ENCODE data around the gene GAPDH. TPM values are rescaled to one million over a fixed set of nuclear protein-coding genes. Genes with fewer than 3 reads are reported as not detected.
"Not testable (repeated sequence)": the region's sequence is repeated elsewhere in the genome, so short reads cannot be mapped to it uniquely, and the experiment has no call there.

The GAPDH gene
- total RNA-seq, result 1,000 to 10,000 TPM; 1,653 to 2,501 (median 2,098) TPM
- polyA plus RNA-seq, result 1,000 to 10,000 TPM; 2,564 to 3,219 (median 3,101) TPM

DNA sequence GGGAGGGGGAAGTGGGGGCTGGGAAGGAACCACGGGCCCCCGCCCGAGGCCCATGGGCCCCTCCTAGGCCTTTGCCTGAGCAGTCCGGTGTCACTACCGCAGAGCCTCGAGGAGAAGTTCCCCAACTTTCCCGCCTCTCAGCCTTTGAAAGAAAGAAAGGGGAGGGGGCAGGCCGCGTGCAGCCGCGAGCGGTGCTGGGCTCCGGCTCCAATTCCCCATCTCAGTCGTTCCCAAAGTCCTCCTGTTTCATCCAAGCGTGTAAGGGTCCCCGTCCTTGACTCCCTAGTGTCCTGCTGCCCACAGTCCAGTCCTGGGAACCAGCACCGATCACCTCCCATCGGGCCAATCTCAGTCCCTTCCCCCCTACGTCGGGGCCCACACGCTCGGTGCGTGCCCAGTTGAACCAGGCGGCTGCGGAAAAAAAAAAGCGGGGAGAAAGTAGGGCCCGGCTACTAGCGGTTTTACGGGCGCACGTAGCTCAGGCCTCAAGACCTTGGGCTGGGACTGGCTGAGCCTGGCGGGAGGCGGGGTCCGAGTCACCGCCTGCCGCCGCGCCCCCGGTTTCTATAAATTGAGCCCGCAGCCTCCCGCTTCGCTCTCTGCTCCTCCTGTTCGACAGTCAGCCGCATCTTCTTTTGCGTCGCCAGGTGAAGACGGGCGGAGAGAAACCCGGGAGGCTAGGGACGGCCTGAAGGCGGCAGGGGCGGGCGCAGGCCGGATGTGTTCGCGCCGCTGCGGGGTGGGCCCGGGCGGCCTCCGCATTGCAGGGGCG lies at the start of gene GAPDH:
Gene GAPDH (plus strand): TSS at position 595 of the 772 bp plus-strand sequence. CDS start 316 bp downstream, outside the sequence.
- H3K27ac ChIP-seq, result peak within 1 kb of the TSS; percentile 97 to 98 (median 98)
- 0 to 1% methylated on average over 62 of the region's 62 CpGs for WGBS, 2 donors
- H3K4me3 ChIP-seq, result peak within 1 kb of the TSS; percentile 76 to 91 (median 88)

GRCh38 chr12:6488240-6488639 lies 46.1 kb upstream of the GAPDH start:
- WGBS, 2 donors, result 93 to 97% methylated on average over 1 of the region's 1 CpG
- intact Hi-C loops (cut with DNase I), result no loop called here
- TF ChIP-seq EP300 (IDR thresholded peaks at IDR 0.05) (no peak), POLR2AphosphoS5 (IDR thresholded peaks at IDR 0.05) (no peak), CTCF (IDR thresholded peaks at IDR 0.05) (no peak), POLR2A (IDR thresholded peaks at IDR 0.05) (no peak)
- no peaks in the 10 kb centered on the region for H3K9me3 ChIP-seq
- H3K36me3 ChIP-seq, result peaks cover 0 to 10% (median 0%) of the 10 kb centered on the region in 4 donors
- DNase-seq, result no peak
- H3K4me3 ChIP-seq, result no peak overlapping the region
- H3K27me3 ChIP-seq, result no peaks in the 10 kb centered on the region
- H3K4me1 ChIP-seq, result peaks cover 0 to 12% (median 5%) of the 10 kb centered on the region in 4 donors
- H3K27ac ChIP-seq, result no peak overlapping the region

More for the DNA sequence above, at the start of gene GAPDH:
- intact Hi-C loops (cut with DNase I), result loop anchor here (1.0 to 2.0 kb wide), 3 partner anchors 21 to 207 kb away; partner anchors contain the start of gene MRPL51
- H3K4me1 ChIP-seq, result peaks cover 0 to 60% (median 47%) of the 10 kb centered on the region in 4 donors
- peak; percentile 97 for DNase-seq
- peaks cover 21 to 52% (median 43%) of the 10 kb centered on the region in 4 donors for H3K36me3 ChIP-seq
- no peak for TF ChIP-seq CTCF (IDR thresholded peaks at IDR 0.05)
- peak; percentile 99 to 100 (median 100) for TF ChIP-seq POLR2AphosphoS5 (IDR thresholded peaks at IDR 0.05)
- TF ChIP-seq POLR2A (IDR thresholded peaks at IDR 0.05), result peak; percentile 96 to 98
- peak in 1 of 4 donors; percentile 21 for TF ChIP-seq EP300 (IDR thresholded peaks at IDR 0.05)
- no peaks in the 10 kb centered on the region for H3K27me3 ChIP-seq
- no peaks in the 10 kb centered on the region for H3K9me3 ChIP-seq

DNA sequence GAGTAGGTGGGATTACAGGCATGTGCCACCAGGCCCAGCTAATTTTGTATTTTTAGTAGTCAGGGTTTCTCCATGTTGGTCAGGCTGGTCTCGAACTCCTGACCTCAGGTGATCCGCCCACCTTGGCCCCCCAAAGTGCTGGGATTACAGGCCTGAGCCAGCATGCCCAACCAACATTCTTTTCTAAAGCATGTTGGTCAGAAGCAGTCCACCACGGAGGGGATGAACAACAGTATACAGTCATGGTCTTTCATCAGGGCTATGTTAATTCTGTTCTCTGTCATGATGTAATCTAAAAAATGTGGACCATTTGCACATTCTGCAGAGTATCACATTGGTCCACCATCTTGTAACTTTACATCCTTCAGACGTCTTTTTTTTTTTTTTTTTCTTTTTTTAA lies 44.9 kb upstream of the GAPDH start:
- no peaks in the 10 kb centered on the region for H3K9me3 ChIP-seq
- no peak for DNase-seq
- no peak overlapping the region for H3K4me3 ChIP-seq
- no peak overlapping the region for H3K27ac ChIP-seq
- 71 to 79% methylated on average over 4 of the region's 4 CpGs for WGBS, 2 donors
- intact Hi-C loops (cut with DNase I), result no loop called here
- H3K4me1 ChIP-seq, result peaks cover 0 to 15% (median 9%) of the 10 kb centered on the region in 4 donors
- no peaks in the 10 kb centered on the region for H3K27me3 ChIP-seq
- TF ChIP-seq POLR2A (IDR thresholded peaks at IDR 0.05) (no peak), CTCF (IDR thresholded peaks at IDR 0.05) (no peak), POLR2AphosphoS5 (IDR thresholded peaks at IDR 0.05) (no peak), EP300 (IDR thresholded peaks at IDR 0.05) (no peak)
- peaks cover 0 to 10% (median 0%) of the 10 kb centered on the region in 4 donors for H3K36me3 ChIP-seq

DNA sequence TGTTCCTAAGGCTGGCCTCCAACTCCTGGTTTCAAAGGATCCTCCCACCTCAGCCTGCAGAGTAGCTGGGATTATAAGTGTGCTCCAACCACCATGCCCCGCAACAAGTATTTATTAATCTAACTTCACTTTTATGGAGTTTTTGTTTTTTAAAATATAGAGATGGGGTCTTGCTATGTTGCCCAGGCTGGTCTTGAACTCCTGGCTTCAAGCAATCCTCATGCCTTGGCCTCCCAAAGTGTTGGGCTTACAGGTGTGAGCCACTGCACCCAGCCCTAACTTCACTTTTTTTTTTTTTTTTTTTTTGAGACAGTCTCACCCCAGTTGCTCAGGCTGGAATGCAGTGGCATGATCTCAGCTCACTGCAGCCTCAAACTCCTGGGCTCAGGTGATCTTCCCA lies 43.6 kb upstream of the GAPDH start:
- DNase-seq, H3K4me3 ChIP-seq, H3K9me3 ChIP-seq, H3K27ac ChIP-seq, H3K27me3 ChIP-seq: not testable (repeated sequence)
- Histone ChIP-seq H3K4me1 (peaks cover 0 to 27% (median 20%) of the 10 kb centered on the region in 4 donors), H3K36me3 (peaks cover 0 to 10% (median 0%) of the 10 kb centered on the region in 4 donors)
- intact Hi-C loops (cut with DNase I), result loop anchor here (5.0 kb wide), 1 partner anchor 62 kb away; no protein-coding TSS in a partner anchor
- 98 to 100% methylated on average over 1 of the region's 1 CpG for WGBS, 2 donors

DNA sequence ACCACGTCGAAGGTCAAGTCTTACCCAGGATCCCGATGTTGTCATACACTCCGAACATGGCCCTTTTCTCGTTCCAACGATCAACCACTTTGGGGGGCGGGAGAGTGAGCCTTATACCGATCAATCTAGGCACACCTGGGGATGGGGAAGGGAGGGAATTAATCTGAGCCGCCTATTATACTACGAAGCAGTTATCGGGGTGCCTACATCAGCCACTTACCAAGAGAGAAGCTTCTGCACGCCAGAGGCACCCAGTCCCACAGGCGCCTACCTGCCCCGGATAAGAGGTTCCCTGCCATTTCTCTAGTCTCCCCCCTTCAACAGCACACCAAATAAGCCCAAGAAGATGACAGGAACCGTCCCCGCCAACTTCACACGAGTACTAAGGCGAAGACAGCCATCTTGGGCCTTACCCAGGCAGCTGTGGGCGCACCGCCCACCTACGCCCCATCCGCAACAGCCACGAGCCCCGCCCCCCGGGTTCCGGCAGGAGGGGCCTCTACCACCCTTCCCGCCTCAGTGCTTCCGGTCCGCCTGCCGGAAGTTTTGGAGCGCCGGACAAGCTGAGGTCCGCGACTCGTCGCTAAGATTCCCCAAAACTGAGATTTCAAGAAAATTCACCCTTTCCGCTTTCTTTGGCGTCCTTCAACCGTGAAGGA lies 41.4 kb upstream of the GAPDH start, which contains the start of gene MRPL51:
Gene MRPL51 (minus strand): TSS at position 425 of the 659 bp plus-strand sequence. CDS start 126 bp downstream, at position 299.
- Histone ChIP-seq H3K4me3 (peak within 1 kb of the TSS; percentile 60 to 79 (median 70)), H3K27me3 (no peaks in the 10 kb centered on the region), H3K36me3 (peaks cover 0 to 25% (median 0%) of the 10 kb centered on the region in 4 donors), H3K27ac (peak within 1 kb of the TSS; percentile 94 to 97 (median 96)), H3K4me1 (peaks cover 0 to 27% (median 20%) of the 10 kb centered on the region in 4 donors), H3K9me3 (no peaks in the 10 kb centered on the region)
- WGBS, 2 donors, result 1% methylated on average over 39 of the region's 39 CpGs
- intact Hi-C loops (cut with DNase I), result loop anchor here (1.0 to 5.0 kb wide), 3 partner anchors 23 to 59 kb away; partner anchors contain the start of genes GAPDH and VAMP1
- TF ChIP-seq POLR2AphosphoS5 (IDR thresholded peaks at IDR 0.05), result peak; percentile 86 to 98 (median 92)
- TF ChIP-seq CTCF (IDR thresholded peaks at IDR 0.05), result no peak
- TF ChIP-seq POLR2A (IDR thresholded peaks at IDR 0.05), result peak; percentile 89
- peak in 1 of 4 donors; percentile 40 for TF ChIP-seq EP300 (IDR thresholded peaks at IDR 0.05)
- DNase-seq, result peak; percentile 98

Data from sigmoid colon (tissue), 7 donors.